ENCODE data around the gene RBMS3.

The RBMS3 gene

GRCh38 chr3:29275309-29275708 lies 5.6 kb upstream of the RBMS3 start:
- no peak for DNase-seq (ENCODE audit: low read depth in 1 of 2, low spot score in 1 of 2)

GRCh38 chr3:29277249-29277648 lies 3.6 kb upstream of the RBMS3 start:
- no peak for DNase-seq (ENCODE audit: low read depth in 1 of 2, low spot score in 1 of 2)

- DNase-seq (ENCODE audit: low read depth in 1 of 2, low spot score in 1 of 2): no peak
These were observed 1.6 kb upstream of the RBMS3 start for GRCh38 chr3:29279286-29279685.

- no peak for DNase-seq (ENCODE audit: low read depth in 1 of 2, low spot score in 1 of 2)
These were observed 1.1 kb upstream of the RBMS3 start for GRCh38 chr3:29279806-29280205.

GRCh38 chr3:29281094-29281343 lies 148 bp downstream of the RBMS3 start:
- no peak for DNase-seq (ENCODE audit: low read depth in 1 of 2, low spot score in 1 of 2)

- no peak for DNase-seq (ENCODE audit: low read depth in 1 of 2, low spot score in 1 of 2)
These were observed 722 bp downstream of the RBMS3 start for GRCh38 chr3:29281344-29282241.

GRCh38 chr3:29282427-29283230 lies 1.8 kb downstream of the RBMS3 start:
- no peak for DNase-seq (ENCODE audit: low read depth in 1 of 2, low spot score in 1 of 2)

GRCh38 chr3:29283231-29284119 lies 2.6 kb downstream of the RBMS3 start:
- DNase-seq (ENCODE audit: low read depth in 1 of 2, low spot score in 1 of 2): no peak

GRCh38 chr3:29284497-29284896 lies 3.6 kb downstream of the RBMS3 start:
- DNase-seq (ENCODE audit: low read depth in 1 of 2, low spot score in 1 of 2): no peak

- DNase-seq (ENCODE audit: low read depth in 1 of 2, low spot score in 1 of 2): no peak
These were observed 4.7 kb downstream of the RBMS3 start for GRCh38 chr3:29285471-29286071.

GRCh38 chr3:29286478-29287240 lies 5.8 kb downstream of the RBMS3 start:
- DNase-seq (ENCODE audit: low read depth in 1 of 2, low spot score in 1 of 2): no peak

- DNase-seq (ENCODE audit: low read depth in 1 of 2, low spot score in 1 of 2): no peak
These were observed 9.7 kb downstream of the RBMS3 start for GRCh38 chr3:29290596-29290995.

GRCh38 chr3:29291260-29291981 lies 10.6 kb downstream of the RBMS3 start:
- no peak for DNase-seq (ENCODE audit: low read depth in 1 of 2, low spot score in 1 of 2)

GRCh38 chr3:29291982-29292363 lies 11.1 kb downstream of the RBMS3 start:
- DNase-seq (ENCODE audit: low read depth in 1 of 2, low spot score in 1 of 2): no peak

GRCh38 chr3:29293421-29293820 lies 12.6 kb downstream of the RBMS3 start:
- DNase-seq (ENCODE audit: low read depth in 1 of 2, low spot score in 1 of 2): no peak

- no peak for DNase-seq (ENCODE audit: low read depth in 1 of 2, low spot score in 1 of 2)
These were observed 17.1 kb downstream of the RBMS3 start for GRCh38 chr3:29297998-29298397.

- DNase-seq (ENCODE audit: low read depth in 1 of 2, low spot score in 1 of 2): no peak
These were observed 20.6 kb downstream of the RBMS3 start for GRCh38 chr3:29301332-29302019.

GRCh38 chr3:29302619-29303018 lies 21.7 kb downstream of the RBMS3 start:
- no peak for DNase-seq (ENCODE audit: low read depth in 1 of 2, low spot score in 1 of 2)

- no peak for DNase-seq (ENCODE audit: low read depth in 1 of 2, low spot score in 1 of 2)
These were observed 26.4 kb downstream of the RBMS3 start for GRCh38 chr3:29307295-29307694.

All from activated T-helper 1 cell treated with anti-CD3 and anti-CD28 coated beads, Interleukin-2, amount 50 U/mL, for 16 hours (primary cell).